Smooth muscle cell (in vitro differentiated cells): Measurements from ENCODE around the gene CFAP126. TPM values are rescaled to one million over a fixed set of nuclear protein-coding genes. Genes with fewer than 3 reads are reported as not detected.
"Not testable (repeated sequence)": the region's sequence is repeated elsewhere in the genome, so short reads cannot be mapped to it uniquely, and the experiment has no call there.

Source experiments
- DNase-seq: peaks from one replicate; lab custom pipeline; 2025; ENCODE audit not compliant: unreplicated experiment; lab: John Stamatoyannopoulos, UW
- H2AFZ ChIP-seq: fragments of 200-600 bp; sonication (generic); 2 replicates; pipeline ENCODE4 v1.6.0; 2016; ENCODE audit warnings: antibody characterized with exemption, low read depth, mild to moderate bottlenecking
- H3F3A ChIP-seq: fragments of 200-600 bp; sonication (generic); 2 replicates; pipeline ENCODE4 v1.6.0; 2017; ENCODE audit warnings: antibody characterized with exemption, low read depth
- H3K27ac ChIP-seq: fragments of 200-600 bp; sonication (generic); 2 replicates; pipeline ENCODE4 v1.5.1; 2016; ENCODE audit warnings: low read depth, mild to moderate bottlenecking
- H3K27me3 ChIP-seq: fragments of 200-600 bp; sonication (generic); 2 replicates; pipeline ENCODE4 v1.6.1; 2016; ENCODE audit warnings: low read depth, mild to moderate bottlenecking
- H3K36me3 ChIP-seq: fragments of 200-600 bp; sonication (generic); 2 replicates; pipeline ENCODE4 v1.5.1; 2016; ENCODE audit warnings: low read depth
- H3K4me1 ChIP-seq: fragments of 200-600 bp; sonication (generic); 2 replicates; pipeline ENCODE4 v1.5.1; 2016; ENCODE audit warnings: low read depth
- H3K4me2 ChIP-seq: fragments of 200-600 bp; sonication (generic); 2 replicates; pipeline ENCODE4 v1.6.0; 2016; ENCODE audit warnings: mild to moderate bottlenecking
- H3K4me3 ChIP-seq: fragments of 200-600 bp; sonication (generic); 2 replicates; pipeline ENCODE4 v1.5.1; 2016; ENCODE audit warnings: mild to moderate bottlenecking
- H3K79me2 ChIP-seq: fragments of 200-600 bp; sonication (generic); 2 replicates; pipeline ENCODE4 v1.6.0; 2016; ENCODE audit warnings: low read depth, mild to moderate bottlenecking
- H3K9ac ChIP-seq: fragments of 200-600 bp; sonication (generic); 2 replicates; pipeline ENCODE4 v1.6.0; 2016; ENCODE audit warnings: low read depth
- H3K9me3 ChIP-seq: fragments of 200-600 bp; sonication (generic); replicated peaks from 2 replicates; pipeline ENCODE4 v1.5.1; 2016; ENCODE audit warnings: low read depth
- H4K20me1 ChIP-seq: fragments of 200-600 bp; sonication (generic); 2 replicates; pipeline ENCODE4 v1.6.0; 2016; ENCODE audit warnings: low read depth
- WGBS: methylation state at CpG from one replicate; pipeline ENCODE4 v1.1.7; 2016; ENCODE audit warnings: low lambda C conversion rate; 5-methylcytosine and 5-hydroxymethylcytosine counted together
- polyA plus RNA-seq: library from polyadenylated mRNA; unstranded; fragments of >200 nt; fragmentation: Nextera tagmentation; extraction: Ambion mirVana; gene quantifications from 2 replicates; pipeline ENCODE4 v1.2.1, GENCODE V29; 2016
- total RNA-seq: library from RNA; depleted of rRNA; stranded (reverse); fragments of >200 nt; gene quantifications from 2 replicates; pipeline ENCODE4 v1.2.3, GENCODE V29; 2014
- TF ChIP-seq, protein P1 (sequence below): fragments of 200-600 bp; sonication (generic); IDR thresholded peaks from 2 replicates; pipeline ENCODE4 v1.5.1; 2017; ENCODE audit warnings: borderline replicate concordance, mild to moderate bottlenecking, antibody characterized with exemption; ENCODE audit not compliant: insufficient read depth, poor library complexity, severe bottlenecking

Gene CFAP126
- total and polyA plus RNA-seq, 2 experiments from 2014 or later: not detected

DNA sequence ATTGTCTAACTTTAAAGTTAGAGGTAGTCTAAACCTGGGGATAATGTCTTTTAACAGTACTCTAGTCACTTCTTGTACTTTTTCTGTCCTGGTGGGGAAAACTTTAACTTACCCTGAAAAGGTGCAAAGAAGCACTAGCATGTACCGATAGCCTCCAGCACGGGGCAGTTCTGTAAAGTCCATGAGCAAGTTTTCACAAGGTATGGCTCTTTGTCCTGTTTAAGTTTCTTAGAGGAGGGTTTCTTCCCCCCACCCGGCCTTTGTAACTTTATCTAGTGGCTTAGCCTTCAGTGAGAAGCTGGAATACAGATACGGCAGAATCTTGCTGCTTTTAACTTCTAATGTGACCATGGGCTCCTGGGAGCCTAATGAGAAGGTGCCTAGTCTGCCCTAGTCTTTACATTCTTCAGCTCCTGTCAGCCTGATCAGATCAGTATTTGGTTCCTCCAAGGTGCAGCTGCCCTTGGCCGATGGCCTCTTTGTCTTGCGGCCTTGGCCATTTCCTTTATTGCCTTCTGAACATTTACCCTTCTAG is 39.8 kb upstream of the CFAP126 start:
- Histone ChIP-seq H3K27me3 (no peaks in the 10 kb centered on the region), H3K9me3 (no peaks in the 10 kb centered on the region), H3F3A (no peaks in the 10 kb centered on the region), H3K79me2 (no peaks in the 10 kb centered on the region), H3K4me2 (no peak overlapping the region), H2AFZ (no peak overlapping the region), H3K27ac (no peak overlapping the region), H3K9ac (no peak overlapping the region), H3K4me3 (no peak overlapping the region), H4K20me1 (no peaks in the 10 kb centered on the region), H3K36me3 (no peaks in the 10 kb centered on the region), H3K4me1 (no peaks in the 10 kb centered on the region)
- 75% methylated on average over 6 of the region's 6 CpGs for WGBS
- no peak for DNase-seq
- TF ChIP-seq, protein P1, sequence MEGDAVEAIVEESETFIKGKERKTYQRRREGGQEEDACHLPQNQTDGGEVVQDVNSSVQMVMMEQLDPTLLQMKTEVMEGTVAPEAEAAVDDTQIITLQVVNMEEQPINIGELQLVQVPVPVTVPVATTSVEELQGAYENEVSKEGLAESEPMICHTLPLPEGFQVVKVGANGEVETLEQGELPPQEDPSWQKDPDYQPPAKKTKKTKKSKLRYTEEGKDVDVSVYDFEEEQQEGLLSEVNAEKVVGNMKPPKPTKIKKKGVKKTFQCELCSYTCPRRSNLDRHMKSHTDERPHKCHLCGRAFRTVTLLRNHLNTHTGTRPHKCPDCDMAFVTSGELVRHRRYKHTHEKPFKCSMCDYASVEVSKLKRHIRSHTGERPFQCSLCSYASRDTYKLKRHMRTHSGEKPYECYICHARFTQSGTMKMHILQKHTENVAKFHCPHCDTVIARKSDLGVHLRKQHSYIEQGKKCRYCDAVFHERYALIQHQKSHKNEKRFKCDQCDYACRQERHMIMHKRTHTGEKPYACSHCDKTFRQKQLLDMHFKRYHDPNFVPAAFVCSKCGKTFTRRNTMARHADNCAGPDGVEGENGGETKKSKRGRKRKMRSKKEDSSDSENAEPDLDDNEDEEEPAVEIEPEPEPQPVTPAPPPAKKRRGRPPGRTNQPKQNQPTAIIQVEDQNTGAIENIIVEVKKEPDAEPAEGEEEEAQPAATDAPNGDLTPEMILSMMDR: no peak

DNA sequence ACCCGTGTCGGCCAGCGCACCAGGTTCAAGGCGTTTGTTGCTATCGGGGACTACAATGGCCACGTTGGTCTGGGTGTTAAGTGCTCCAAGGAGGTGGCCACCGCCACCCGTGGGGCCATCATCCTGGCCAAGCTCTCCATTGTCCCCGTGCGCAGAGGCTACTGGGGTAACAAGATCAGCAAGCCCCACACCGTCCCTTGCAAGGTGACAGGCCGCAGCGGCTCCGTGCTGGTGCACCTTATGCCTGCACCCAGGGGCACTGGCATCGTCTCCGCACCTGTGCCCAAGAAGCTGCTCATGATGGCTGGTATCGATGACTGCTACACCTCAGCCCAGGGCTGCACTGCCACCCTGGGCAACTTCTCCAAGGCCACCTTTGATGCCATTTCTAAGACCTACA is 38.9 kb upstream of the CFAP126 start:
- H3K4me2 ChIP-seq, H3K27ac ChIP-seq, H3K36me3 ChIP-seq, H3K4me1 ChIP-seq, H3K9me3 ChIP-seq, H3K79me2 ChIP-seq, H3F3A ChIP-seq, H4K20me1 ChIP-seq, H3K9ac ChIP-seq, H3K27me3 ChIP-seq, H2AFZ ChIP-seq, H3K4me3 ChIP-seq, DNase-seq: not testable (repeated sequence)
- WGBS: 96% methylated on average over 15 of the region's 17 CpGs

DNA sequence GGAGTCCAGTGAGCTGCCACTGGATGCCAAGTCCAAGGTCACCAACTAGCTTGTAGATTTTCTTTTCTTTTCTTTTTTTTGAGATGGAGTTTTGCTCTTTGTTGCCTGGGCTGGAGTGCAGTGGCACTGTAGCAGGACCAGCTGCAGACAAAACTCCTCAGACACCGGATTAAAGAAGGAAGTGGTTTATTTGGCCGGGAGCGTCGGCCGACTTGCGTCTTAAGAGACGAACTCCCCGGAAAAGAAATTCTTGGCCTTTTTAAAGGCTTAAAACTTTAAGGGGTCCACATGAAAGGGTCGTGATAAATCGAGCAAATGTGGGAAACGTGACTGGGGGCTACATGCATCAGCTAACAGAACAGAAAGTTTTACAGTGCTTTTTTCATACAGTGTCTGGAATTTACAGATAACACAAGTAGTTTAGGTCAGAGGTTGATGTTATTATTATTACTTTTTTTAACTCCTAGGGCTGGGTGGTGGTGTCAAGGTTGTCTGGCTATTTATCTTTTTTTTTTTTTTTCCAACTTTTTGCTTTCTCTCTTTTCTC is 36.4 kb upstream of the CFAP126 start:
- no peaks in the 10 kb centered on the region for H3K4me1 ChIP-seq
- H3K4me2 ChIP-seq: no peak overlapping the region
- peaks cover 7% of the 10 kb centered on the region for H3F3A ChIP-seq
- no peak for DNase-seq
- no peak overlapping the region for H3K27ac ChIP-seq
- no peak overlapping the region for H3K9ac ChIP-seq
- no peaks in the 10 kb centered on the region for H4K20me1 ChIP-seq
- H3K9me3 ChIP-seq: no peaks in the 10 kb centered on the region
- H3K4me3 ChIP-seq: no peak overlapping the region
- no peaks in the 10 kb centered on the region for H3K27me3 ChIP-seq
- no peaks in the 10 kb centered on the region for H3K79me2 ChIP-seq
- H3K36me3 ChIP-seq: no peaks in the 10 kb centered on the region
- H2AFZ ChIP-seq: no peak overlapping the region
- WGBS: 78% methylated on average over 11 of the region's 11 CpGs
- TF ChIP-seq, protein P1: no peak

DNA sequence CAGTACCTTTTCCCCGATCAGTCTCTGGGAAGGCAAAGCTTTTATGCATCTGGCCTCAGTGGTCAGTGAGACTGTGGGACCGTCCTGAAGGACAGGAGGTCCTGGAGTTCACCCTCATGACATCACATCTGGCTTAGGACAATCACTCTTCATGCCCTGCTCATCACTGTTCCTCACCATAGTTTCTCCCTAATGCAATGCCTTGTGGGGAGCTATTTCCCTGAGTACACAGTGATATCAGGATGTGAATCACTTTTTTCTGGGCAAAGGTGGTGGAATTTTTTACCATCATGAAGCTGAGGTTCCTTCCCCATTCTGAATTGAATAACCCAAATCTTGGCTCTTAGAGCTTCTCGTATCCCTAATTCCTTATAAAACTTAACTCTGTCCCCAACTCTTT is 34.8 kb upstream of the CFAP126 start:
- TF ChIP-seq, protein P1: no peak
- Histone ChIP-seq H3K36me3 (no peaks in the 10 kb centered on the region), H3K4me2 (no peak overlapping the region), H3K27ac (no peak overlapping the region), H3K79me2 (no peaks in the 10 kb centered on the region), H2AFZ (no peak overlapping the region), H3F3A (peaks cover 13% of the 10 kb centered on the region), H3K4me1 (peaks cover 5% of the 10 kb centered on the region), H3K27me3 (no peaks in the 10 kb centered on the region), H3K9ac (no peak overlapping the region), H4K20me1 (no peaks in the 10 kb centered on the region), H3K4me3 (no peak overlapping the region), H3K9me3 (no peaks in the 10 kb centered on the region)
- WGBS: 93% methylated on average over 3 of the region's 3 CpGs
- DNase-seq: no peak
